Spleen (tissue), 11 donors: ENCODE results near the gene THRAP3. TPM values are rescaled to one million over a fixed set of nuclear protein-coding genes. Genes with fewer than 3 reads are reported as not detected.
"Not testable (repeated sequence)": the region's sequence is repeated elsewhere in the genome, so short reads cannot be mapped to it uniquely, and the experiment has no call there.

ENCODE experiments used
- DNase-seq: peaks from one replicate; pipeline ENCODE4 v3.0.0-alpha.2; 2020
- H3K27ac ChIP-seq, 8 donors: fragments of 200-600 bp; sonication (generic) in 7 of 8; 1 replicate in 4 of 8; 2 replicates in 4 of 8; pipeline versions ENCODE4 v1.5.0 to v1.8.0; 2016 to 2021; ENCODE audit warnings: inconsistent platforms in 4 of 8, mild to moderate bottlenecking in 4 of 8, moderate library complexity in 1 of 8
- H3K27me3 ChIP-seq, 7 donors: fragments of 200-600 bp; sonication (generic) in 6 of 7; replicated peaks in 1 of 7; 1 replicate in 4 of 7; 2 replicates in 3 of 7; pipeline versions ENCODE4 v1.5.0 to v1.8.0; 2016 to 2021; ENCODE audit warnings: inconsistent platforms in 3 of 7, mild to moderate bottlenecking in 1 of 7
- H3K36me3 ChIP-seq, 6 donors: fragments of 200-600 bp; sonication (generic) in 5 of 6; 1 replicate in 4 of 6; 2 replicates in 2 of 6; pipeline versions ENCODE4 v1.5.0 to v1.8.0; 2016 to 2021; ENCODE audit warnings: inconsistent platforms in 2 of 6
- H3K4me1 ChIP-seq, 6 donors: fragments of 200-600 bp; sonication (generic) in 5 of 6; 1 replicate in 3 of 6; 2 replicates in 3 of 6; pipeline versions ENCODE4 v1.5.0 to v1.8.0; 2016 to 2021; ENCODE audit warnings: inconsistent platforms in 3 of 6
- H3K4me3 ChIP-seq, 8 donors: fragments of 200-600 bp; sonication (generic) in 7 of 8; 1 replicate in 4 of 8; 2 replicates in 4 of 8; pipeline versions ENCODE4 v1.5.0 to v1.8.0; 2016 to 2021; ENCODE audit warnings: inconsistent platforms in 4 of 8, mild to moderate bottlenecking in 4 of 8, moderate library complexity in 2 of 8
- H3K9me3 ChIP-seq, 8 donors: fragments of 200-600 bp; sonication (generic) in 7 of 8; 1 replicate in 4 of 8; 2 replicates in 4 of 8; pipeline versions ENCODE4 v1.5.0 to v1.8.0; 2016 to 2021; ENCODE audit warnings: inconsistent platforms in 4 of 8
- CTCF ChIP-seq, 11 experiments: fragments of 200-600 bp in 7 of 11; fragments of 450-650 bp in 4 of 11; sonication (generic) in 4 of 11; IDR thresholded peaks in 8 of 11; conservative IDR thresholded peaks in 3 of 11; 1 replicate in 7 of 11; 2 replicates in 4 of 11; pipeline versions ENCODE4 v1.4.0 to v1.8.0; 2016 to 2021; ENCODE audit warnings: antibody characterized with exemption in 11 of 11, inconsistent platforms in 4 of 11, mild to moderate bottlenecking in 1 of 11
- POLR2A ChIP-seq, 3 donors: fragments of 450-650 bp; IDR thresholded peaks; one replicate each; pipeline ENCODE4 v1.5.1; 2017; ENCODE audit warnings: antibody characterized with exemption in 3 of 3, mild to moderate bottlenecking in 1 of 3
- POLR2AphosphoS5 ChIP-seq, 3 donors: sonication (generic); formaldehyde crosslinking; IDR thresholded peaks; one replicate each; pipeline ENCODE4 v1.5.1; 2017; ENCODE audit warnings: antibody characterized with exemption in 3 of 3
- WGBS, 5 donors: extraction: QIAGEN DNeasy Blood & Tissue Kit in 3 of 5; methylation state at CpG; one replicate each; pipeline versions ENCODE4 v1.1.5 to v1.1.7; 2013 to 2018; 5-methylcytosine and 5-hydroxymethylcytosine counted together
- intact Hi-C: fragments of 100-400 bp; cut with DNase I; formaldehyde crosslinking; loops from one replicate; pipeline ENCODE4 v1.15.0; 2023; ENCODE audit warnings: low total_unique reads
- polyA plus RNA-seq, 3 donors: library from polyadenylated mRNA; stranded (reverse); fragments of 200-250 nt; gene quantifications; one replicate each; pipeline ENCODE4 v1.2.1, GENCODE V29; 2013
- total RNA-seq, 7 donors: library from RNA; depleted of rRNA in 3 of 7; stranded (reverse); fragments of >200 nt in 3 of 7; fragmentation: NEBNext Ultra II Directional in 4 of 7; extraction: Animal tissue kit (Norgen Biotek cat#: 25700) in 4 of 7; gene quantifications; one replicate each; pipeline versions ENCODE4 v1.1.0 to v1.2.1, GENCODE V29; 2016 to 2021
- donor health status: healthy with polysubstance abuse.
- donor health status: DM: no; HTN: no; CAD: no; lungs with moderate emphysema.
- donor health status: DM: no; HTN: no; CAD: no.
- donor health status: Bipolar disorder and iron deficiency.
- donor health status: healthy.
- donor health status: DM: no; HTN: no; CAD: no.
- donor health status: DM: yes; HTN: yes; CAD: no.

THRAP3 gene
- total and polyA plus RNA-seq, 10 donors = 21.2 to 109 (median 86.4) TPM

- no peaks in the 10 kb centered on the region for H3K9me3 ChIP-seq
- H3K27ac ChIP-seq = peak overlapping the region in 1 of 8 donors; percentile 1
- intact Hi-C loops = no loop called here
- TF ChIP-seq POLR2A (IDR thresholded peaks at IDR 0.05) = no peak
- peak in 1 of 3 donors; percentile 44 for TF ChIP-seq POLR2AphosphoS5 (IDR thresholded peaks at IDR 0.05)
- peaks cover 3 to 84% (median 72%) of the 10 kb centered on the region in 6 donors for H3K36me3 ChIP-seq
- 82 to 92% (median 88%) methylated on average over 19 of the region's 19 CpGs for WGBS, 5 donors
- DNase-seq = no peak
- no peaks in the 10 kb centered on the region for H3K27me3 ChIP-seq
- H3K4me1 ChIP-seq = peaks cover 0 to 32% (median 11%) of the 10 kb centered on the region in 6 donors
- no peak overlapping the region for H3K4me3 ChIP-seq
Observed at GRCh38 chr1:36179220-36179600, 45.0 kb upstream of the THRAP3 start.

GRCh38 chr1:36182734-36183133, 41.5 kb upstream of the THRAP3 start:
- intact Hi-C loops = no loop called here
- TF ChIP-seq POLR2A (IDR thresholded peaks at IDR 0.05) (no peak), POLR2AphosphoS5 (IDR thresholded peaks at IDR 0.05) (peak in 2 of 3 donors; percentile 10 to 22), CTCF (IDR thresholded peaks at IDR 0.05 in 8 of 11, conservative IDR thresholded peaks at IDR 0.05 in 3 of 11) (no peak)

GRCh38 chr1:36183309-36183856, 40.9 kb upstream of the THRAP3 start:
- no peak for DNase-seq
- intact Hi-C loops = no loop called here
- H3K36me3 ChIP-seq = peaks cover 3 to 42% (median 31%) of the 10 kb centered on the region in 6 donors
- 80 to 92% (median 91%) methylated on average over 2 of the region's 2 CpGs for WGBS, 5 donors
- H3K4me1 ChIP-seq = peaks cover 7 to 17% (median 9%) of the 10 kb centered on the region in 6 donors
- H3K9me3 ChIP-seq = no peaks in the 10 kb centered on the region
- no peaks in the 10 kb centered on the region for H3K27me3 ChIP-seq
- no peak overlapping the region for H3K4me3 ChIP-seq
- H3K27ac ChIP-seq = peak overlapping the region in 3 of 8 donors; percentile 5 to 22 (median 19)
- TF ChIP-seq CTCF (IDR thresholded peaks at IDR 0.05 in 8 of 11, conservative IDR thresholded peaks at IDR 0.05 in 3 of 11) (no peak), POLR2A (IDR thresholded peaks at IDR 0.05) (no peak), POLR2AphosphoS5 (IDR thresholded peaks at IDR 0.05) (peak in 1 of 3 donors; percentile 27)

More at GRCh38 chr1:36182734-36183133, 41.5 kb upstream of the THRAP3 start:
- Histone ChIP-seq H3K27ac (peak overlapping the region in 2 of 8 donors; percentile 19 to 22), H3K4me3 (no peak overlapping the region), H3K36me3 (peaks cover 3 to 49% (median 37%) of the 10 kb centered on the region in 6 donors), H3K4me1 (peaks cover 2 to 15% (median 4%) of the 10 kb centered on the region in 6 donors), H3K27me3 (no peaks in the 10 kb centered on the region), H3K9me3 (no peaks in the 10 kb centered on the region)
- DNase-seq = no peak
- 78 to 100% (median 89%) methylated on average over 2 of the region's 2 CpGs for WGBS, 5 donors

- Histone ChIP-seq H3K36me3 (no peaks in the 10 kb centered on the region), H3K27me3 (no peaks in the 10 kb centered on the region), H3K9me3 (no peaks in the 10 kb centered on the region), H3K4me1 (peaks cover 7 to 14% (median 9%) of the 10 kb centered on the region in 6 donors), H3K27ac (peak overlapping the region; percentile 20 to 84 (median 74)), H3K4me3 (no peak overlapping the region)
- WGBS, 5 donors = 7 to 15% (median 12%) methylated on average over 9 of the region's 9 CpGs
- peak; percentile 82 to 98 (median 93) for TF ChIP-seq CTCF (IDR thresholded peaks at IDR 0.05 in 8 of 11, conservative IDR thresholded peaks at IDR 0.05 in 3 of 11)
- TF ChIP-seq POLR2AphosphoS5 (IDR thresholded peaks at IDR 0.05) = peak; percentile 18 to 84 (median 76)
- no peak for TF ChIP-seq POLR2A (IDR thresholded peaks at IDR 0.05)
- intact Hi-C loops = loop anchor here (2.0 to 5.0 kb wide), 2 partner anchors 36 to 89 kb away; no protein-coding TSS in a partner anchor
- DNase-seq = peak; percentile 91
Observed at GRCh38 chr1:36187800-36188593, 36.2 kb upstream of the THRAP3 start.

- WGBS, 5 donors = 92 to 96% (median 93%) methylated on average over 11 to 12 of the region's 12 CpGs
- DNase-seq, H3K27me3 ChIP-seq, H3K36me3 ChIP-seq, intact Hi-C loops, H3K27ac ChIP-seq, H3K9me3 ChIP-seq, H3K4me3 ChIP-seq, H3K4me1 ChIP-seq: not testable (repeated sequence)
Observed at GRCh38 chr1:36196805-36197204, 27.4 kb upstream of the THRAP3 start.
